ENCODE results near the gene SSRP1.

SSRP1 gene

GRCh38 chr11:57335343-57336110, at the start of gene SSRP1:
Gene SSRP1 (minus strand): TSS chr11:57335892. CDS start chr11:57335121, 771 bp downstream.
- no peak for DNase-seq (ENCODE audit: low read depth)
- H3K4me3 ChIP-seq (ENCODE audit: control insufficient read depth, low read depth, low read length), result peak within 1 kb of the TSS; percentile 81
- TF ChIP-seq CTCF (IDR thresholded peaks at IDR 0.05; ENCODE audit: control insufficient read depth, insufficient read depth, low read depth, low read length, missing control alignments), result no peak

- no peak within 1 kb of the TSS for H3K4me3 ChIP-seq (ENCODE audit: control insufficient read depth, low read depth, low read length)
- TF ChIP-seq CTCF (IDR thresholded peaks at IDR 0.05; ENCODE audit: control insufficient read depth, insufficient read depth, low read depth, low read length, missing control alignments), result no peak
- DNase-seq (ENCODE audit: low read depth), result no peak
Measured at GRCh38 chr11:57380975-57381374, 45.3 kb upstream of the SSRP1 start, which contains the start of gene PRG3. Gene PRG3 (minus strand): TSS chr11:57381150. CDS start chr11:57380708, 442 bp downstream.

- DNase-seq (ENCODE audit: low read depth), result no peak
- H3K4me3 ChIP-seq (ENCODE audit: control insufficient read depth, low read depth, low read length), result no peak overlapping the region
- TF ChIP-seq CTCF (IDR thresholded peaks at IDR 0.05; ENCODE audit: control insufficient read depth, insufficient read depth, low read depth, low read length, missing control alignments), result no peak
Measured at GRCh38 chr11:57379732-57380131, 44.0 kb upstream of the SSRP1 start.

- TF ChIP-seq CTCF (IDR thresholded peaks at IDR 0.05; ENCODE audit: control insufficient read depth, insufficient read depth, low read depth, low read length, missing control alignments), result no peak
- no peak overlapping the region for H3K4me3 ChIP-seq (ENCODE audit: control insufficient read depth, low read depth, low read length)
- no peak for DNase-seq (ENCODE audit: low read depth)
Measured at GRCh38 chr11:57378186-57378585, 42.5 kb upstream of the SSRP1 start.

GRCh38 chr11:57377107-57377506, 41.4 kb upstream of the SSRP1 start:
- DNase-seq (ENCODE audit: low read depth), result no peak
- no peak for TF ChIP-seq CTCF (IDR thresholded peaks at IDR 0.05; ENCODE audit: control insufficient read depth, insufficient read depth, low read depth, low read length, missing control alignments)
- no peak overlapping the region for H3K4me3 ChIP-seq (ENCODE audit: control insufficient read depth, low read depth, low read length)

- no peak overlapping the region for H3K4me3 ChIP-seq (ENCODE audit: control insufficient read depth, low read depth, low read length)
- TF ChIP-seq CTCF (IDR thresholded peaks at IDR 0.05; ENCODE audit: control insufficient read depth, insufficient read depth, low read depth, low read length, missing control alignments), result no peak
- DNase-seq (ENCODE audit: low read depth), result no peak
Measured at GRCh38 chr11:57376095-57377090, 40.7 kb upstream of the SSRP1 start.

All from AG09309 (cell line).